ENCODE data around the gene CTAGE9. TPM values are rescaled to one million over a fixed set of nuclear protein-coding genes. Genes with fewer than 3 reads are reported as not detected.

The CTAGE9 gene
- total and polyA plus RNA-seq, 2 of the 8 experiments (the other 6 are each of a cell fraction or from before 2014, with no cell fraction given) = not detected

GRCh38 chr6:131717836-131718542, 7.2 kb upstream of the CTAGE9 start:
- no peak for DNase-seq (ENCODE audit: low read depth in 1 of 2, low spot score in 2 of 2)
- TF ChIP-seq KDM5A (IDR thresholded peaks at IDR 0.05; ENCODE audit: low read length) (no peak), SP4 (IDR thresholded peaks at IDR 0.05; ENCODE audit: low read length) (no peak), SIX5 (IDR thresholded peaks at IDR 0.05; ENCODE audit: low read depth, low read length) (no peak), USF2 (IDR thresholded peaks at IDR 0.05; ENCODE audit: low read length) (no peak), SRF (IDR thresholded peaks at IDR 0.05; ENCODE audit: low read depth, low read length) (no peak), ATF3 (IDR thresholded peaks at IDR 0.05; ENCODE audit: insufficient read depth, low read depth, low read length) (no peak), KDM4A (IDR thresholded peaks at IDR 0.05; ENCODE audit: low read depth, low read length, severe bottlenecking) (no peak), YY1 (IDR thresholded peaks at IDR 0.05; ENCODE audit: low read depth, low read length) (no peak), SP2 (IDR thresholded peaks at IDR 0.05; ENCODE audit: low read length) (no peak), ZNF274 (IDR thresholded peaks at IDR 0.05; ENCODE audit: borderline replicate concordance, extremely low read depth, low read length) (no peak), CHD1 (IDR thresholded peaks at IDR 0.05; ENCODE audit: low read depth, low read length) (no peak), BACH1 (IDR thresholded peaks at IDR 0.05; ENCODE audit: low read length) (no peak), CTBP2 (IDR thresholded peaks at IDR 0.05; ENCODE audit: borderline replicate concordance, insufficient read depth, insufficient read length, low read length) (no peak)

More at GRCh38 chr6:131717836-131718542, 7.2 kb upstream of the CTAGE9 start:
- POLR2A ChIA-PET (ENCODE audit: partially characterized antibody) = no interaction called here
- H3K9ac ChIP-seq (replicated peaks in 1 of 4; ENCODE audit: extremely low read depth in 1 of 4, low read depth in 3 of 4, low read length in 3 of 4) = no peak overlapping the region; a peak in 2 of 7 replicates
- H4K5ac ChIP-seq (ENCODE audit: insufficient read length, low read depth, low read length) = no peak overlapping the region
- no peak overlapping the region for H2BK5ac ChIP-seq (ENCODE audit: low read depth, low read length)
- H4K20me1 ChIP-seq (replicated peaks in 1 of 2; ENCODE audit: control insufficient read depth in 1 of 2, insufficient read depth in 2 of 2, low read length in 2 of 2) = no peaks in the 10 kb centered on the region
- no peak overlapping the region for H3K4me2 ChIP-seq (ENCODE audit: insufficient read depth in 1 of 2, low read depth in 2 of 2, low read length in 2 of 2)
- H3K36me3 ChIP-seq (ENCODE audit: control insufficient read depth in 2 of 4, insufficient read depth in 4 of 4, low read length in 3 of 4) = no peaks in the 10 kb centered on the region
- no peak overlapping the region for H3K56ac ChIP-seq (replicated peaks; ENCODE audit: insufficient read length, low read depth, low read length)
- no peak overlapping the region for H3K23ac ChIP-seq (ENCODE audit: insufficient read length)
- H4K8ac ChIP-seq (ENCODE audit: extremely low read depth, insufficient read depth, low read length) = no peak overlapping the region
- H3K27me3 ChIP-seq (replicated peaks in 1 of 4; ENCODE audit: control insufficient read depth in 3 of 4, extremely low read depth in 1 of 4, insufficient read depth in 3 of 4, low read length in 3 of 4) = no peaks in the 10 kb centered on the region
- FAIRE-seq = no peak
- no peaks in the 10 kb centered on the region for H3K79me2 ChIP-seq (ENCODE audit: control insufficient read depth in 1 of 2, insufficient read depth in 2 of 2, low read length in 2 of 2)
- no peaks in the 10 kb centered on the region for H3K23me2 ChIP-seq (ENCODE audit: low read depth, low read length)
- no peak overlapping the region for H2BK20ac ChIP-seq (ENCODE audit: low read length)
- CTCF ChIA-PET (ENCODE audit: partially characterized antibody) = interaction anchor here (0.9 to 1.3 kb wide), 4 partner anchors 11 to 192 kb away, joined by 3 to 5 read pairs (median 3); no protein-coding TSS in a partner anchor
- no peaks in the 10 kb centered on the region for H3K9me3 ChIP-seq (ENCODE audit: insufficient read depth in 2 of 2, low read depth in 1 of 2, low read length in 1 of 2)
- no peak overlapping the region for H2BK12ac ChIP-seq (ENCODE audit: low read depth, low read length)
- no peak overlapping the region for H2BK15ac ChIP-seq (ENCODE audit: low read length)
- WGBS, 2 experiments (ENCODE audit: extremely low coverage in 1 of 2, insufficient coverage in 1 of 2, insufficient read length in 1 of 2, insufficient replicate concordance in 2 of 2, low coverage in 1 of 2, low lambda C conversion rate in 2 of 2, missing lambda C conversion rate in 1 of 2) = 89% methylated on average over 3 of the region's 3 CpGs; no CpG with 5 or more reads in 1 of the 2 experiments
- no peak overlapping the region for H3K4ac ChIP-seq (replicated peaks; ENCODE audit: insufficient read length, low read depth, low read length)
- H3K27ac ChIP-seq (ENCODE audit: low read depth, low read length) = no peak overlapping the region
- H3K4me1 ChIP-seq (replicated peaks in 1 of 4; ENCODE audit: control insufficient read depth in 3 of 4, insufficient read depth in 4 of 4, low read length in 3 of 4) = no peaks in the 10 kb centered on the region
- H2AFZ ChIP-seq (ENCODE audit: low read length) = no peak overlapping the region
- H4K91ac ChIP-seq (replicated peaks; ENCODE audit: insufficient read length, low read length) = no peak overlapping the region
- no peak overlapping the region for H3K4me3 ChIP-seq (ENCODE audit: extremely low read depth in 1 of 4, insufficient read depth in 2 of 4, low read depth in 3 of 4, low read length in 4 of 4)
- H2AK5ac ChIP-seq (ENCODE audit: low read depth, low read length) = no peak overlapping the region
- no peaks in the 10 kb centered on the region for H3K79me1 ChIP-seq (ENCODE audit: low read depth, low read length)
- H2BK120ac ChIP-seq (replicated peaks; ENCODE audit: low read depth, low read length) = no peak overlapping the region
- H3K18ac ChIP-seq (ENCODE audit: extremely low read depth, low read length) = no peak overlapping the region
- H3K14ac ChIP-seq (ENCODE audit: insufficient read length) = no peak overlapping the region
